Stomach (tissue), 4 donors: ENCODE data around the gene TRIM17.

Source experiments
- CTCF ChIP-seq, 7 experiments: fragments of 450-650 bp in 4 of 7; fragments of 200-600 bp in 3 of 7; sonication (generic) in 3 of 7; IDR thresholded peaks; one replicate each; pipeline ENCODE4 v1.5.1; 2016 to 2019; ENCODE audit warnings: antibody characterized with exemption in 7 of 7, control low read depth in 2 of 7, mild to moderate bottlenecking in 1 of 7
- EP300 ChIP-seq: sonication (generic); formaldehyde crosslinking; IDR thresholded peaks from one replicate; pipeline ENCODE4 v1.6.1; 2017; ENCODE audit warnings: antibody characterized with exemption
- POLR2A ChIP-seq, 4 donors: fragments of 450-650 bp; IDR thresholded peaks; one replicate each; pipeline ENCODE4 v1.6.1; 2016; ENCODE audit warnings: antibody characterized with exemption in 4 of 4, control low read depth in 2 of 4, mild to moderate bottlenecking in 1 of 4, moderate library complexity in 1 of 4

DNA sequence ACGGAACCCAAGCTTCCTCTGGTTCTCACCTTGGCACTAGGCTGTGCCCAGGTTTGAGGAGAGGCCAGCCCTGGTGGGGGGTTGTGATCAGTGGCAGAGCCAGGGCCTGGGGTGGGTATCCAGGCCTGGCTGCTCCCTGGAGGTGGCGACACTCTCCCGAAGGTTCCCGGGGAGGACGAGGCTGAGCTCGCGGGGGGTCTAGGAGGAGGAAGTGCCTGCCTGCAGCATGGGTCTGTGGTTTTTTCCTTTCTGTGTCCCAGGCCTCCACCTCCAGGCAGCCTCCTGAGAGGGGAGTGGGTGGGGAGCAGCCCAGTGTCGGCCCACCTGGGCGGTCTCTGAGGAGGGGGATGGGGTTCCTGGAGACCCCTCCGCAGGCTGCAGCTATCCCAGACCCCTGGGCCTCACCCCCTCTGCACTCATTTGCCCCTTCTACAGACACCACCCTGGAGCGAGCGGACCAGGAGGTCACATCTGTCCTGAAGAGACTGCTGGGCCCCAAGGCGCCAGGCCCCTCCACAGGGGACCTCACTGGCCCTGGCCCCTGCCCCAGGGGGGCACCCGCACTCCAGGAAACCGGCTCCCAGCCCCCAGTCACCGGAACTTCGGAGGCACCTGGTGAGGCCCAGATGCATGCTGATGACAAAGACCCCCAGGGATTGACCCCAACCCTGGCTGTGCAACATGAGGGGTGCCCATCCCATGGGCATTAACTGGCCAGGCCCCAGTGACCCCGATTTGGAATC, 54.3 kb downstream of the TRIM17 start:
- TF ChIP-seq CTCF (IDR thresholded peaks at IDR 0.05) (no peak), POLR2A (IDR thresholded peaks at IDR 0.05) (no peak), EP300 (no peak)
